Hepatocyte (in vitro differentiated cells): Measurements from ENCODE around the gene YWHAG. TPM values are rescaled to one million over a fixed set of nuclear protein-coding genes. Genes with fewer than 3 reads are reported as not detected.

Experiments used
- DNase-seq: peaks from one replicate; pipeline ENCODE4 v3.0.0-alpha.2; 2016; ENCODE audit warnings: low spot score
- H2AFZ ChIP-seq: fragments of 200-600 bp; sonication (generic); 2 replicates; pipeline ENCODE4 v1.6.0; 2016; ENCODE audit warnings: antibody characterized with exemption, mild to moderate bottlenecking
- H3K27ac ChIP-seq: fragments of 200-600 bp; sonication (generic); 2 replicates; pipeline ENCODE4 v1.5.1; 2016; ENCODE audit warnings: mild to moderate bottlenecking
- H3K27me3 ChIP-seq: fragments of 200-600 bp; sonication (generic); 2 replicates; pipeline ENCODE4 v1.6.1; 2016
- H3K36me3 ChIP-seq: fragments of 200-600 bp; sonication (generic); replicated peaks from 2 replicates; pipeline ENCODE4 v1.5.1; 2016; ENCODE audit warnings: low read depth; ENCODE audit not compliant: insufficient read depth
- H3K4me1 ChIP-seq: fragments of 200-600 bp; sonication (generic); 2 replicates; pipeline ENCODE4 v1.5.1; 2016; ENCODE audit warnings: mild to moderate bottlenecking, moderate library complexity; ENCODE audit not compliant: insufficient read depth
- H3K4me2 ChIP-seq: fragments of 200-600 bp; sonication (generic); 2 replicates; pipeline ENCODE4 v1.6.0; 2016
- H3K4me3 ChIP-seq: fragments of 200-600 bp; sonication (generic); 2 replicates; pipeline ENCODE4 v1.5.1; 2016; ENCODE audit warnings: mild to moderate bottlenecking
- H3K79me2 ChIP-seq: fragments of 200-600 bp; sonication (generic); 2 replicates; pipeline ENCODE4 v1.6.0; 2017; ENCODE audit warnings: mild to moderate bottlenecking
- H3K9me2 ChIP-seq: fragments of 200-600 bp; sonication (generic); replicated peaks from 2 replicates; pipeline ENCODE4 v1.6.0; 2017; ENCODE audit warnings: mild to moderate bottlenecking; ENCODE audit not compliant: insufficient read depth
- H3K9me3 ChIP-seq: fragments of 200-600 bp; sonication (generic); 2 replicates; pipeline ENCODE4 v1.5.1; 2016; ENCODE audit warnings: low read depth, mild to moderate bottlenecking
- H4K20me1 ChIP-seq: fragments of 200-600 bp; sonication (generic); 2 replicates; pipeline ENCODE4 v1.6.0; 2016; ENCODE audit warnings: mild to moderate bottlenecking; ENCODE audit not compliant: insufficient read depth, poor library complexity, severe bottlenecking
- EZH2 ChIP-seq: fragments of 200-600 bp; sonication (generic); IDR thresholded peaks from 2 replicates; pipeline ENCODE4 v1.6.1; 2016; ENCODE audit warnings: antibody characterized with exemption, mild to moderate bottlenecking, borderline replicate concordance
- EZH2phosphoT487 ChIP-seq: fragments of 200-600 bp; sonication (generic); IDR thresholded peaks from one replicate; pipeline ENCODE4 v1.6.1; 2018; ENCODE audit warnings: antibody characterized with exemption, mild to moderate bottlenecking, low read depth, moderate library complexity; ENCODE audit not compliant: unreplicated experiment, severe bottlenecking
- WGBS: methylation state at CpG from one replicate; pipeline ENCODE4 v1.1.6; 2016; ENCODE audit warnings: low lambda C conversion rate; ENCODE audit errors: missing lambda C conversion rate; 5-methylcytosine and 5-hydroxymethylcytosine counted together
- polyA plus RNA-seq: library from polyadenylated mRNA; unstranded; fragments of >200 nt; fragmentation: Nextera tagmentation; extraction: Ambion mirVana; gene quantifications from 2 replicates; pipeline ENCODE4 v1.2.1, GENCODE V29; 2016
- total RNA-seq: library from RNA; depleted of rRNA; stranded (reverse); fragments of >200 nt; gene quantifications from 2 replicates; pipeline ENCODE4 v1.2.3, GENCODE V29; 2014
- TF ChIP-seq, protein P1 (sequence below): fragments of 200-600 bp; sonication (generic); IDR thresholded peaks from 2 replicates; pipeline ENCODE4 v1.5.1; 2016; ENCODE audit warnings: antibody characterized with exemption, mild to moderate bottlenecking; ENCODE audit not compliant: poor library complexity

Gene YWHAG
- total and polyA plus RNA-seq, 2 experiments from 2014 or later, result 17.2 to 117 TPM

DNA sequence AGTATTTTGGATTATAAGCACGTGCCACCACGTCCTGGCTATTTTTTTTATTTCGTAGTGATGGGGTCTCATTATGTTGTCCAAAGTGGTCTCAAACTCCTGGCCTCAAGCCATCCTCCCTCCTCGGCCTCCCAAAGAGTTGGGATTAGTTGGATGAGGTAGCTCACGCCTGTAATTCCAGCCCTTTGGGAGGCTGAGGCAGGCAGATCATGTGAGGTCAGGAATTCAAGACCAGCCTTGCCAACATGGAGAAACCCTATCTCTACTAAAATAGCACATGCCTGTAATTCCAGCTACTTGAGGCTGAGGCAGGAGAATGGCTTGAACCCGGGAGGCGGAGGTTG, 21.8 kb upstream of the YWHAG start:
- Histone ChIP-seq H3K4me2 (peak overlapping the region; percentile 76), H2AFZ (peak overlapping the region; percentile 81), H3K79me2 (no peaks in the 10 kb centered on the region), H4K20me1 (no peaks in the 10 kb centered on the region), H3K9me2 (no peaks in the 10 kb centered on the region), H3K4me3 (no peak overlapping the region), H3K36me3 (no peaks in the 10 kb centered on the region), H3K27ac (peak overlapping the region; percentile 95), H3K27me3 (no peaks in the 10 kb centered on the region), H3K4me1 (peaks cover 10% of the 10 kb centered on the region), H3K9me3 (no peaks in the 10 kb centered on the region)
- TF ChIP-seq EZH2phosphoT487 (no peak), EZH2 (no peak)
- TF ChIP-seq, protein P1, sequence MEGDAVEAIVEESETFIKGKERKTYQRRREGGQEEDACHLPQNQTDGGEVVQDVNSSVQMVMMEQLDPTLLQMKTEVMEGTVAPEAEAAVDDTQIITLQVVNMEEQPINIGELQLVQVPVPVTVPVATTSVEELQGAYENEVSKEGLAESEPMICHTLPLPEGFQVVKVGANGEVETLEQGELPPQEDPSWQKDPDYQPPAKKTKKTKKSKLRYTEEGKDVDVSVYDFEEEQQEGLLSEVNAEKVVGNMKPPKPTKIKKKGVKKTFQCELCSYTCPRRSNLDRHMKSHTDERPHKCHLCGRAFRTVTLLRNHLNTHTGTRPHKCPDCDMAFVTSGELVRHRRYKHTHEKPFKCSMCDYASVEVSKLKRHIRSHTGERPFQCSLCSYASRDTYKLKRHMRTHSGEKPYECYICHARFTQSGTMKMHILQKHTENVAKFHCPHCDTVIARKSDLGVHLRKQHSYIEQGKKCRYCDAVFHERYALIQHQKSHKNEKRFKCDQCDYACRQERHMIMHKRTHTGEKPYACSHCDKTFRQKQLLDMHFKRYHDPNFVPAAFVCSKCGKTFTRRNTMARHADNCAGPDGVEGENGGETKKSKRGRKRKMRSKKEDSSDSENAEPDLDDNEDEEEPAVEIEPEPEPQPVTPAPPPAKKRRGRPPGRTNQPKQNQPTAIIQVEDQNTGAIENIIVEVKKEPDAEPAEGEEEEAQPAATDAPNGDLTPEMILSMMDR, result no peak
- no peak for DNase-seq
- 84% methylated on average over 7 of the region's 7 CpGs for WGBS

DNA sequence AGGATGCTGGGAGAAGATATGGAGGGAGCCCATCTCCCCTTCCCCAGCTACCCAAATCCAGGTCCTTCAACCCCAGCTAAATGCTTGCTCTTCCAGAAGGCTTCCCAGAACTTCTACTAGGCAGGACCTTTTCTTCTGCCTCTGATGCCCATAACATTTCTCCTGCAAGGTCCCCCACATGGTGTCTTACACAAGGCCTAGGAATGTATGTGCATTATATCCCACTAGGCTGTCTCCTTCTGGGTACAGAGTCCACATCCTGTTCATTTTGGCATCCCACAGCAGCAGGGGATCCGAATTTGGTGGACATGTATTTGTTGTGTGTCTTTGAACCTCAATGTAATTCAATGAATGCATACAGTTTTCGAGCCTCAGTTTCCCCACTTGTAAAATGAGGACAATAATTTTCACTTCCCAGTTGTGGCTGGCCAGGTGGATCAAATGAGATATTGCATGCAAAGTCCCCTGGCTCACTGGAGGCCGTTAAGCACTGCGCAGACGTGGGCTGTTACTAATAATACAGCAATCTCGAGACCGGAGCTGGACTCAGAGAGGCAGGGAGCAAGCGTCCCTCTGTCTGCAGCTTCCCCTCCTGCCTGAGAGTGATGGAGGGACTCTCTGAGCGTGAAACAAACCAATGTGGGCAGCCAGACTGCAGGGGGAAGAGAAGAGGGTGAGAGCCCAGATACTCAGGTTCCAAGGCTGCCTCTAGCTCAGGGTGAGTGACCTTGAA, 18.6 kb upstream of the YWHAG start:
- H3K4me1 ChIP-seq, result peaks cover 10% of the 10 kb centered on the region
- H4K20me1 ChIP-seq, result no peaks in the 10 kb centered on the region
- 82% methylated on average over 9 of the region's 9 CpGs for WGBS
- no peaks in the 10 kb centered on the region for H3K9me3 ChIP-seq
- H3K9me2 ChIP-seq, result no peaks in the 10 kb centered on the region
- no peak overlapping the region for H2AFZ ChIP-seq
- DNase-seq, result no peak
- no peak for TF ChIP-seq EZH2phosphoT487
- TF ChIP-seq, protein P1, result no peak
- no peak overlapping the region for H3K4me3 ChIP-seq
- H3K27ac ChIP-seq, result no peak overlapping the region
- H3K79me2 ChIP-seq, result no peaks in the 10 kb centered on the region
- no peak overlapping the region for H3K4me2 ChIP-seq
- no peaks in the 10 kb centered on the region for H3K36me3 ChIP-seq
- no peaks in the 10 kb centered on the region for H3K27me3 ChIP-seq

DNA sequence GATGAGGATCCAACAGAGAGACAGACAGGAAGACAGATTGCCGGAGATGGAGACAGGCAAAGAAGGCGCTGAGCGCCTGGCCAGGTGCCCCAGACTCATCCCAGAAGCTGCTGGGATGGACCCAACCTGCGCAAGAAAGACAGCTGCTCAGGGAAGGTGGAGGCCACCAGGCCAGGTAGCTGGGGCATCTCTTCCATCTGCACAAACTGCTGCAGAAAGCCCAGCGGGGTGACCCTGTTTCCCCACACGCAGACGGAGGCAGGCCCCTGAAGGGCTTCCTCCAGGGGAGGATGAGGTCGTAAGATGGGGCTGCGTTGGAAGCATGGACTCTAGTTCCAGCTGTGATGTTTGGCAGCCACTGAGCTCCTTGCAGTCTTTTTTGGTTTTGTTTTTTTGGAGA, 16.5 kb upstream of the YWHAG start:
- Histone ChIP-seq H2AFZ (no peak overlapping the region), H3K4me2 (no peak overlapping the region), H3K27me3 (no peaks in the 10 kb centered on the region), H3K9me3 (no peaks in the 10 kb centered on the region), H3K79me2 (no peaks in the 10 kb centered on the region), H3K9me2 (no peaks in the 10 kb centered on the region), H3K4me3 (no peak overlapping the region), H3K36me3 (no peaks in the 10 kb centered on the region), H4K20me1 (no peaks in the 10 kb centered on the region), H3K4me1 (peaks cover 6% of the 10 kb centered on the region), H3K27ac (no peak overlapping the region)
- no peak for DNase-seq
- 85% methylated on average over 9 of the region's 9 CpGs for WGBS
- TF ChIP-seq, protein P1, result no peak
- TF ChIP-seq EZH2 (no peak), EZH2phosphoT487 (no peak)
